LNCaP clone FGC (cell line): ENCODE measurements around the gene OSBPL5.
"Not testable (repeated sequence)": the region's sequence is repeated elsewhere in the genome, so short reads cannot be mapped to it uniquely, and the experiment has no call there.

ENCODE experiments used
- DNase-seq: peaks from one replicate; pipeline ENCODE4 v3.0.0-alpha.2; 2011; ENCODE audit warnings: low read depth
- H3K4me3 ChIP-seq: 2 replicates; pipeline ENCODE4 v1.5.1; 2011; ENCODE audit warnings: mild to moderate bottlenecking, low read depth, low read length, control low read depth
- CTCF ChIP-seq: IDR thresholded peaks from 2 replicates; pipeline ENCODE4 v1.5.1; 2012; ENCODE audit warnings: mild to moderate bottlenecking; ENCODE audit not compliant: control insufficient read depth, insufficient read depth; ENCODE audit errors: extremely low read depth

Gene OSBPL5

DNA sequence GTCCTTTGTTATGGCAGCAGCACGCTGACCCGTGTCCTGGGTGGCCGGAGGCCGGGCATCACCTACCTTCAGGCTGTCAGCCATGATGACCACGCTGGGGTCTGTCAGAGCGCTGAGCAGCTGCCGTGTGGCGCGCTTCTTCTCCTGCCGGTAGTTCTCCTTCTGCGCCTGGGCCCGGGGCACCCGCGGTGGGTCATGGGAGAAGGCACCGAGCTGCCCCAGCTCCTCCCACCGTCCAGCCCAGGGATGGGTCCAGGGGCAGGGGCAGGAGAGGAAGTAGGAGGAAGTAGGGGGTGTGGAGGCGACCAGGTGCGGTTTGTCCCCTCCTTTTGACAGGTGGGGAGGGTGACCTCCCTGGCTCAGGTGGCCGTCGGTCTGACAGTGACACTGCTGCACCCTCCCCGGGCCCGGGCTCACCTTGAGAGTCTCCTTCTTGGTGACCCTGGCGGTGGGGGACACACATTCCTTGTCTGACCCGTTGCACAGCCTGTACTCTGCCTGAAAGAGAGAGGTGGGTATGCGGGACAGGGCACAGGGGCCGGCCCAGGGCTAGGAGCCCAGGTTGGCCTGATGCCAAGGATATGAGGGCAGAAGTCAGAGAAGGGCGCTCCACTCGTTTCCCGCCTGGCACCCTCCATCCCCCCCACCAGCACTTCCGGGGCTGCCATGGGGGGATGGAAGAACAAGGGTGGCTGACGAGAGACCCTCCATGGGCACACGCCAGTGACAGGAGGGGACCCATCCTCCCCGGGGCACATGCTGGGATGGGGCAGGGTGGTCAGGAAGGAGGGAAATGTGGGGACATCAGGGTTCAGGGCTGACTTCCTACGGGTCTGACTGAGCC, 43.0 kb downstream of the OSBPL5 start:
- no peak overlapping the region for H3K4me3 ChIP-seq
- no peak for TF ChIP-seq CTCF
- no peak for DNase-seq

- H3K4me3 ChIP-seq, result no peak overlapping the region
- no peak for DNase-seq
- TF ChIP-seq CTCF, result no peak
These were observed 43.7 kb downstream of the OSBPL5 start for GRCh38 chr11:3121416-3121815.

- DNase-seq, result no peak
- TF ChIP-seq CTCF, result no peak
- no peak overlapping the region for H3K4me3 ChIP-seq
These were observed 44.9 kb downstream of the OSBPL5 start for GRCh38 chr11:3120071-3120792.

GRCh38 chr11:3119141-3119821, 45.8 kb downstream of the OSBPL5 start:
- no peak for DNase-seq
- no peak overlapping the region for H3K4me3 ChIP-seq
- no peak for TF ChIP-seq CTCF

DNA sequence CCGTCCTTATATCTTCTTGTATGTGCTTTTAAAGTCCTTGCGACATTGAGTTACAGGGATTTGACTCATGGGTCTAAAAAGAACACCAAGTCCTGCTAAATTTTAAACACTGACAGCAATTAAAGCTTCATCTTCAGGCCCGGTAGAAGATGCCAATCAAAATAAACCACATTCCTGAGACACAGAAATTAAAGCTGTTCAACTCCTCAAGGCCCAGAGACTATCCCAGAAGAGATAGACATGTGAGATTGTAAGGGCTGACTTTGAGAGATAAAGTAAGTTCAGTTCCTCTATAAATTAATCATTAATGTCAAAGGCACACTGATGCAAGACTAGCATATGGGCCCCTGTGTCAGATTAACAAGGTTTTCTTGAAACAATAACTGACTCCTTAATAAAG, 49.8 kb downstream of the OSBPL5 start:
- DNase-seq, result no peak

GRCh38 chr11:3113661-3114060, 51.4 kb downstream of the OSBPL5 start:
- not testable (repeated sequence) for H3K4me3 ChIP-seq, DNase-seq

More for the DNA sequence above, 49.8 kb downstream of the OSBPL5 start:
- no peak for TF ChIP-seq CTCF
- no peak overlapping the region for H3K4me3 ChIP-seq
